Endodermal cell (in vitro differentiated cells): ENCODE measurements around the gene FAAP100. TPM values are rescaled to one million over a fixed set of nuclear protein-coding genes. Genes with fewer than 3 reads are reported as not detected.

Experiments used
- DNase-seq: peaks from one replicate; pipeline ENCODE4 v3.0.0-alpha.2; 2017
- H3K27ac ChIP-seq: 2 replicates; pipeline ENCODE4 v1.5.1; 2013; ENCODE audit warnings: mild to moderate bottlenecking, low read depth, low read length, moderate library complexity
- H3K27me3 ChIP-seq: 2 replicates; pipeline ENCODE4 v1.6.1; 2013; ENCODE audit warnings: mild to moderate bottlenecking, low read length, moderate library complexity; ENCODE audit not compliant: insufficient read depth, control insufficient read depth, poor library complexity, severe bottlenecking
- H3K36me3 ChIP-seq: 2 replicates; pipeline ENCODE4 v1.7.0; 2013; ENCODE audit warnings: mild to moderate bottlenecking, low read length, moderate library complexity; ENCODE audit not compliant: control insufficient read depth, insufficient read depth
- H3K4me1 ChIP-seq: one replicate; pipeline ENCODE4 v1.7.0; 2013; ENCODE audit warnings: low read length; ENCODE audit not compliant: control insufficient read depth, insufficient read depth
- H3K4me3 ChIP-seq: 2 replicates; pipeline ENCODE4 v1.5.1; 2013; ENCODE audit warnings: mild to moderate bottlenecking, low read length, moderate library complexity
- H3K9ac ChIP-seq: 2 replicates; pipeline ENCODE4 v1.6.1; 2013; ENCODE audit warnings: mild to moderate bottlenecking, low read length, moderate library complexity; ENCODE audit not compliant: poor library complexity, severe bottlenecking; ENCODE audit errors: extremely low read depth
- H3K9me3 ChIP-seq: 2 replicates; pipeline ENCODE4 v1.6.1; 2013; ENCODE audit warnings: mild to moderate bottlenecking, low read length, moderate library complexity; ENCODE audit not compliant: control insufficient read depth
- H3K27ac Mint-ChIP-seq: 2 replicates; pipeline ENCODE4 v1.8.0; 2020; ENCODE audit warnings: mixed read lengths
- H3K27me3 Mint-ChIP-seq: 2 replicates; pipeline ENCODE4 v1.8.0; 2021; ENCODE audit warnings: mild to moderate bottlenecking, mixed read lengths; ENCODE audit not compliant: insufficient read depth
- H3K36me3 Mint-ChIP-seq: 2 replicates; pipeline ENCODE4 v1.8.0; 2020; ENCODE audit warnings: low read depth, mixed read lengths
- H3K4me1 Mint-ChIP-seq: 2 replicates; pipeline ENCODE4 v1.8.0; 2020; ENCODE audit warnings: mixed read lengths
- H3K4me3 Mint-ChIP-seq: 2 replicates; pipeline ENCODE4 v1.8.0; 2020; ENCODE audit warnings: mild to moderate bottlenecking, moderate library complexity, mixed read lengths
- H3K9me3 Mint-ChIP-seq: 2 replicates; pipeline ENCODE4 v1.8.0; 2020; ENCODE audit warnings: mild to moderate bottlenecking, mixed read lengths
- WGBS, 2 experiments: methylation state at CpG; one replicate each; pipeline versions ENCODE4 v1.1.5 to v1.1.7; 2013; ENCODE audit warnings: missing lambda C conversion rate in 2 of 2, mixed read lengths in 1 of 2; ENCODE audit not compliant: insufficient coverage in 1 of 2, insufficient read length in 1 of 2; 5-methylcytosine and 5-hydroxymethylcytosine counted together
- total RNA-seq, 2 donors: library from RNA; stranded (reverse); fragmentation: NEBNext Ultra II Directional in 1 of 2; extraction: Animal tissue kit (Norgen Biotek cat#: 25700) in 1 of 2; gene quantifications; 2 replicates in 1 of 2; 3 replicates in 1 of 2; pipeline ENCODE4 v1.2.1, GENCODE V29; 2021
- TF ChIP-seq, protein P1 (sequence below): fragments of 200-600 bp; sonication (generic); conservative IDR thresholded peaks from 2 replicates; pipeline ENCODE4 v1.5.0; 2021; ENCODE audit warnings: antibody characterized with exemption, mild to moderate bottlenecking

Gene FAAP100
- total RNA-seq, 2 donors from 2014 or later, result 34.5 to 39.5 TPM

DNA sequence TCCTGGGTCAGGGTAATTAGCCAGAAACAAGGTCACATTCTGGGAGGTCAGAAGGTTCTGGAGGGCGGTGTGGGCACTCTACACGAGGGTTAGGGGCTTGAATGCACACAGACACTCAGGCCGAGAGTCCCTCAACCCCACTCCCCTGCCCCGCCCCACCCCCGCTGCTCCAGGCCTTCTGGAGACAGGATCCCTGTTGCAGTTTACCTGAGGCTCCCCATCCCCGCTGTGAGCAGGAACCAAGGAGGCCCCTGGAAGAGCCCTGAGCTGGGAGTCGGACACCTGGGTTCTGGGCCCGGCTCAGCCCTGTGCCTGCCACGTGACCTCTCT is 35.2 kb downstream of the FAAP100 start:
- Histone ChIP-seq H3K9me3 (no peaks in the 10 kb centered on the region), H3K9ac (no peak overlapping the region), H3K27ac (no peak overlapping the region), H3K27me3 (peaks cover 8% of the 10 kb centered on the region), H3K4me1 (peaks cover 17% of the 10 kb centered on the region), H3K4me3 (peak overlapping the region; percentile 93), H3K36me3 (peaks cover 12% of the 10 kb centered on the region)
- 79 to 87% methylated on average over 4 to 9 of the region's 9 CpGs for WGBS, 2 experiments
- Mint-ChIP-seq H3K4me3 (peak overlapping the region; percentile 98), H3K9me3 (no peaks in the 10 kb centered on the region), H3K27ac (no peak overlapping the region), H3K27me3 (peaks cover 17% of the 10 kb centered on the region), H3K4me1 (peaks cover 18% of the 10 kb centered on the region), H3K36me3 (peaks cover 8% of the 10 kb centered on the region)
- no peak for DNase-seq
- TF ChIP-seq, protein P1, sequence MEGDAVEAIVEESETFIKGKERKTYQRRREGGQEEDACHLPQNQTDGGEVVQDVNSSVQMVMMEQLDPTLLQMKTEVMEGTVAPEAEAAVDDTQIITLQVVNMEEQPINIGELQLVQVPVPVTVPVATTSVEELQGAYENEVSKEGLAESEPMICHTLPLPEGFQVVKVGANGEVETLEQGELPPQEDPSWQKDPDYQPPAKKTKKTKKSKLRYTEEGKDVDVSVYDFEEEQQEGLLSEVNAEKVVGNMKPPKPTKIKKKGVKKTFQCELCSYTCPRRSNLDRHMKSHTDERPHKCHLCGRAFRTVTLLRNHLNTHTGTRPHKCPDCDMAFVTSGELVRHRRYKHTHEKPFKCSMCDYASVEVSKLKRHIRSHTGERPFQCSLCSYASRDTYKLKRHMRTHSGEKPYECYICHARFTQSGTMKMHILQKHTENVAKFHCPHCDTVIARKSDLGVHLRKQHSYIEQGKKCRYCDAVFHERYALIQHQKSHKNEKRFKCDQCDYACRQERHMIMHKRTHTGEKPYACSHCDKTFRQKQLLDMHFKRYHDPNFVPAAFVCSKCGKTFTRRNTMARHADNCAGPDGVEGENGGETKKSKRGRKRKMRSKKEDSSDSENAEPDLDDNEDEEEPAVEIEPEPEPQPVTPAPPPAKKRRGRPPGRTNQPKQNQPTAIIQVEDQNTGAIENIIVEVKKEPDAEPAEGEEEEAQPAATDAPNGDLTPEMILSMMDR, result no peak

DNA sequence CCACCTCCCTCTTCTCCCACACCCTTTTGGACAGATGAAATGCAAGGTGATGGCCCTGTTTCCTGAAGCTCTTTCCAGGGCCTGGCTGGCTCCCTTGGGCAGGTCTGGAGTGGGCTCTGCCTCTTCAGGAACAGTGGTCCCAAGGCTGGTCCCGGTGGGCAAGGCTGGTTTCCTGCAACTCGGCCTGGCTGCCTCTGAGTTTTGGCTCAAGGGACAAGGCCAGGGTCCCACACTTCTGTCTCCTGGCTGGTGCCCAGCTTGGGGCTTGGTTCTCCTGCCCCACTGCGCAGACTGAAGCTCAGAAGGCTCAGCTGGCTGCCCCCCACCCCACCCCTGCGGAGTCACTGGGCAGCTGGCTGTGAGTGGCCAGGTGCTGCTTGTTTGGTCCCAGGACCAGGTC is 35.7 kb downstream of the FAAP100 start:
- Histone ChIP-seq H3K4me3 (peak overlapping the region; percentile 93), H3K27me3 (peaks cover 8% of the 10 kb centered on the region), H3K4me1 (peaks cover 17% of the 10 kb centered on the region), H3K36me3 (peaks cover 17% of the 10 kb centered on the region), H3K27ac (no peak overlapping the region), H3K9me3 (no peaks in the 10 kb centered on the region), H3K9ac (no peak overlapping the region)
- 86 to 100% methylated on average over 2 to 4 of the region's 4 CpGs for WGBS, 2 experiments
- peaks cover 14% of the 10 kb centered on the region for H3K36me3 Mint-ChIP-seq
- TF ChIP-seq, protein P1, result no peak
- peaks cover 18% of the 10 kb centered on the region for H3K4me1 Mint-ChIP-seq
- no peak overlapping the region for H3K27ac Mint-ChIP-seq
- peaks cover 3% of the 10 kb centered on the region for H3K9me3 Mint-ChIP-seq
- peaks cover 12% of the 10 kb centered on the region for H3K27me3 Mint-ChIP-seq
- H3K4me3 Mint-ChIP-seq, result peak overlapping the region; percentile 98
- no peak for DNase-seq

- no peak for DNase-seq
- Histone ChIP-seq H3K36me3 (peaks cover 26% of the 10 kb centered on the region), H3K9ac (peak overlapping the region; percentile 60)
Measured at GRCh38 chr17:81515530-81516041, 36.6 kb downstream of the FAAP100 start.

More at GRCh38 chr17:81515530-81516041, 36.6 kb downstream of the FAAP100 start:
- Mint-ChIP-seq H3K4me3 (peak overlapping the region; percentile 98), H3K27me3 (peaks cover 4% of the 10 kb centered on the region), H3K9me3 (peaks cover 6% of the 10 kb centered on the region), H3K36me3 (peaks cover 22% of the 10 kb centered on the region), H3K27ac (peak overlapping the region; percentile 76), H3K4me1 (peaks cover 18% of the 10 kb centered on the region)
- no peak overlapping the region for H3K27ac ChIP-seq
- peak overlapping the region; percentile 93 for H3K4me3 ChIP-seq
- H3K9me3 ChIP-seq, result no peaks in the 10 kb centered on the region
- peaks cover 6% of the 10 kb centered on the region for H3K27me3 ChIP-seq
- peaks cover 17% of the 10 kb centered on the region for H3K4me1 ChIP-seq
- TF ChIP-seq, protein P1, result no peak
- 61 to 64% methylated on average over 16 to 19 of the region's 19 CpGs for WGBS, 2 experiments
